GM23338 (cell line): ENCODE results near the gene PWP2. TPM values are rescaled to one million over a fixed set of nuclear protein-coding genes. Genes with fewer than 3 reads are reported as not detected.

Experiments
- ATAC-seq: fragments of 200-7000 bp; cut with Tn5 transposase; 3 replicates; pipeline ENCODE4 v1.9.1; 2020
- DNase-seq: peaks from one replicate; pipeline ENCODE4 v3.0.0-alpha.2; 2015; ENCODE audit warnings: low spot score
- H2AFZ ChIP-seq: fragments of 200-600 bp; sonication (generic); 2 replicates; pipeline ENCODE4 v1.8.0; 2016; ENCODE audit warnings: antibody characterized with exemption, mild to moderate bottlenecking, moderate library complexity
- H3F3A ChIP-seq: fragments of 200-600 bp; sonication (generic); replicated peaks from 2 replicates; pipeline ENCODE4 v1.8.0; 2017; ENCODE audit warnings: antibody characterized with exemption, mixed run types, low read depth
- H3K27ac ChIP-seq: fragments of 200-600 bp; sonication (generic); 2 replicates; pipeline ENCODE4 v1.6.1; 2016; ENCODE audit warnings: low read depth
- H3K27me3 ChIP-seq: fragments of 200-600 bp; sonication (generic); 2 replicates; pipeline ENCODE4 v1.8.0; 2016; ENCODE audit warnings: mild to moderate bottlenecking, mixed run types, moderate library complexity; ENCODE audit not compliant: insufficient read depth
- H3K36me3 ChIP-seq: fragments of 200-600 bp; sonication (generic); 2 replicates; pipeline ENCODE4 v1.8.0; 2016; ENCODE audit warnings: mild to moderate bottlenecking; ENCODE audit not compliant: insufficient read depth
- H3K4me1 ChIP-seq: fragments of 200-600 bp; sonication (generic); 2 replicates; pipeline ENCODE4 v1.8.0; 2016; ENCODE audit warnings: mild to moderate bottlenecking, moderate library complexity; ENCODE audit not compliant: insufficient read depth
- H3K4me2 ChIP-seq: fragments of 200-600 bp; sonication (generic); 2 replicates; pipeline ENCODE4 v1.7.1; 2017; ENCODE audit warnings: mixed run types
- H3K4me3 ChIP-seq: fragments of 200-600 bp; sonication (generic); 2 replicates; pipeline ENCODE4 v1.6.1; 2016; ENCODE audit warnings: mixed run types
- H3K79me2 ChIP-seq: fragments of 200-600 bp; sonication (generic); replicated peaks from 2 replicates; pipeline ENCODE4 v1.8.0; 2017; ENCODE audit warnings: mild to moderate bottlenecking; ENCODE audit not compliant: insufficient read depth
- H3K9me2 ChIP-seq: fragments of 200-600 bp; sonication (generic); 2 replicates; pipeline ENCODE4 v1.8.0; 2017; ENCODE audit not compliant: insufficient read depth
- H4K20me1 ChIP-seq: fragments of 200-600 bp; sonication (generic); replicated peaks from 2 replicates; pipeline ENCODE4 v1.8.0; 2017; ENCODE audit warnings: mild to moderate bottlenecking; ENCODE audit not compliant: insufficient read depth
- H3K27ac Mint-ChIP-seq: 2 replicates; pipeline ENCODE4 v1.8.0; 2020; ENCODE audit warnings: inconsistent platforms, mild to moderate bottlenecking, moderate library complexity, mixed read lengths
- H3K27me3 Mint-ChIP-seq: 3 replicates; pipeline ENCODE4 v1.8.0; 2022; ENCODE audit warnings: low read depth, mild to moderate bottlenecking, moderate library complexity, mixed read lengths, inconsistent platforms; ENCODE audit not compliant: insufficient read depth, poor library complexity
- H3K36me3 Mint-ChIP-seq: 3 replicates; pipeline ENCODE4 v1.8.0; 2021; ENCODE audit warnings: low read depth, mild to moderate bottlenecking, inconsistent platforms, moderate library complexity, mixed read lengths
- H3K4me1 Mint-ChIP-seq: 3 replicates; pipeline ENCODE4 v1.8.0; 2020; ENCODE audit warnings: mild to moderate bottlenecking, inconsistent platforms, mixed read lengths
- H3K4me3 Mint-ChIP-seq: 3 replicates; pipeline ENCODE4 v1.8.0; 2021; ENCODE audit warnings: moderate library complexity, mild to moderate bottlenecking, inconsistent platforms, mixed read lengths
- H3K9me3 Mint-ChIP-seq: 3 replicates; pipeline ENCODE4 v1.8.0; 2020; ENCODE audit warnings: moderate library complexity, mild to moderate bottlenecking, inconsistent platforms, mixed read lengths
- CREB1 ChIP-seq: fragments of 250-450 bp; sonication (Bioruptor Pico); IDR thresholded peaks from 2 replicates; pipeline ENCODE4 v1.5.0; 2020; ENCODE audit warnings: low read depth, mild to moderate bottlenecking, moderate library complexity
- EZH2 ChIP-seq: fragments of 200-600 bp; sonication (generic); IDR thresholded peaks from one replicate; pipeline ENCODE4 v1.8.0; 2017; ENCODE audit warnings: antibody characterized with exemption, mild to moderate bottlenecking, low read depth; ENCODE audit not compliant: unreplicated experiment
- EZH2phosphoT487 ChIP-seq: fragments of 200-600 bp; sonication (generic); IDR thresholded peaks from one replicate; pipeline ENCODE4 v1.8.1; 2018; ENCODE audit warnings: antibody characterized with exemption; ENCODE audit not compliant: unreplicated experiment
- NANOG ChIP-seq: IDR thresholded peaks from 2 replicates; pipeline ENCODE4 v1.6.1; 2016; ENCODE audit warnings: antibody characterized with exemption, borderline replicate concordance
- STAT1 ChIP-seq: IDR thresholded peaks from one replicate; pipeline ENCODE4 v1.6.1; 2016; ENCODE audit warnings: antibody characterized with exemption; ENCODE audit not compliant: unreplicated experiment
- ZNF114 ChIP-seq: fragments of 250-450 bp; sonication (Bioruptor Pico); IDR thresholded peaks from 2 replicates; pipeline ENCODE4 v1.5.0; 2020; ENCODE audit warnings: mild to moderate bottlenecking, moderate library complexity
- polyA plus RNA-seq: library from polyadenylated mRNA; unstranded; fragments of >200 nt; fragmentation: Nextera tagmentation; extraction: Ambion mirVana; gene quantifications from 2 replicates; pipeline ENCODE4 v1.2.1, GENCODE V29; 2016
- total RNA-seq: library from RNA; depleted of rRNA; stranded (reverse); fragments of >200 nt; shearing (Covaris generic); gene quantifications from 2 replicates; pipeline ENCODE4 v1.2.3, GENCODE V29; 2014
- TF ChIP-seq, protein P1 (sequence below), 2 experiments: fragments of 200-600 bp in 1 of 2; sonication (generic) in 1 of 2; conservative IDR thresholded peaks; 2 replicates each; pipeline versions ENCODE4 v1.5.1 to v1.6.1; 2016 to 2017; ENCODE audit warnings: antibody characterized with exemption in 2 of 2, low read depth in 2 of 2, mild to moderate bottlenecking in 2 of 2, moderate library complexity in 1 of 2

Gene PWP2
- total and polyA plus RNA-seq, 2 experiments from 2014 or later: 18.2 to 59.2 TPM

DNA sequence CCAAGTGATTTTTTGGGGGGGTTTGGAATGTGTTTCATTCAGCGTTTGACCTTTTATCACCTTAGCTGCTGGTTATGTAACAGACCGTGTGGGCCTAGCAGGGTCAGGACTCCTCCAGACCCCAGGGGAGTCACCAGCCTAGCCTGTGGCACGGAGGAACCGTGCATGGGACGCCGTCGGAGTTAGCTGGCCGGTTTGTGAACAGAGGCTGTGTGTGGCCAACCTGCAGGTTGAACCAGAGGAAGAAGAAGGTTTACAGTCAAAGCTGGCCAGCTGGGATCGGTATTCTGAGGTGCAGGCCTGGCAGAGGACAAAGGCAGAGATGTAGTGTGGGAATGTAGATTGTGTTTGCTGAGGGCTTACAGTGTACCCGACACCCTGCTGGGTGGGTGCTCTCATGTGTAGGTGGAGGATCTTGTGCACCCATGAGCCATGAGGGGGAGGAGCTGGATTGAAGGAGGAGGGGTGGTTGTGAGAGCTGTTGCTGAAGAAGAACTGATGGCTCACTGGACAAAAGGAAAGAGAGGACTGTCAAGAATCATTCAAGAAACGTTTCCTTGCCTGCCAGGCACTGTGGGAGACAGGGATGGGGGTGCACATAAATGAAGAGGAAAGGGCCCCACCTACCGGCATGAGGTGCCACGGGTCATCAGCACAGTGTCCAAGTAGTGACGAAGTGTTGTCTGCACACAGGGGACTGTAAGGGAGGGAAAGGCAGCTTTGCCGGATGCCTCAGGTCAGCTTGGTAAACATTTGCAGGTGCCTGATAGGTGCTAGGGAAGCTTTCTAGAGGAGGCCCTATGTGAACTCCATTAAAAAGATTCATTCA lies 40.0 kb upstream of the PWP2 start:
- Histone ChIP-seq H3F3A (no peaks in the 10 kb centered on the region), H2AFZ (no peak overlapping the region), H3K27me3 (no peaks in the 10 kb centered on the region), H3K4me3 (no peak overlapping the region), H3K4me2 (no peak overlapping the region), H3K4me1 (no peaks in the 10 kb centered on the region), H3K36me3 (peaks cover 26% of the 10 kb centered on the region), H3K79me2 (peaks cover 20% of the 10 kb centered on the region), H3K9me2 (no peaks in the 10 kb centered on the region), H4K20me1 (peaks cover 6% of the 10 kb centered on the region), H3K27ac (no peak overlapping the region)
- Mint-ChIP-seq H3K4me1 (peaks cover 6% of the 10 kb centered on the region), H3K36me3 (peaks cover 22% of the 10 kb centered on the region), H3K27ac (peak overlapping the region; percentile 57), H3K9me3 (no peaks in the 10 kb centered on the region), H3K4me3 (no peak overlapping the region), H3K27me3 (peaks cover 5% of the 10 kb centered on the region)
- TF ChIP-seq, protein P1, sequence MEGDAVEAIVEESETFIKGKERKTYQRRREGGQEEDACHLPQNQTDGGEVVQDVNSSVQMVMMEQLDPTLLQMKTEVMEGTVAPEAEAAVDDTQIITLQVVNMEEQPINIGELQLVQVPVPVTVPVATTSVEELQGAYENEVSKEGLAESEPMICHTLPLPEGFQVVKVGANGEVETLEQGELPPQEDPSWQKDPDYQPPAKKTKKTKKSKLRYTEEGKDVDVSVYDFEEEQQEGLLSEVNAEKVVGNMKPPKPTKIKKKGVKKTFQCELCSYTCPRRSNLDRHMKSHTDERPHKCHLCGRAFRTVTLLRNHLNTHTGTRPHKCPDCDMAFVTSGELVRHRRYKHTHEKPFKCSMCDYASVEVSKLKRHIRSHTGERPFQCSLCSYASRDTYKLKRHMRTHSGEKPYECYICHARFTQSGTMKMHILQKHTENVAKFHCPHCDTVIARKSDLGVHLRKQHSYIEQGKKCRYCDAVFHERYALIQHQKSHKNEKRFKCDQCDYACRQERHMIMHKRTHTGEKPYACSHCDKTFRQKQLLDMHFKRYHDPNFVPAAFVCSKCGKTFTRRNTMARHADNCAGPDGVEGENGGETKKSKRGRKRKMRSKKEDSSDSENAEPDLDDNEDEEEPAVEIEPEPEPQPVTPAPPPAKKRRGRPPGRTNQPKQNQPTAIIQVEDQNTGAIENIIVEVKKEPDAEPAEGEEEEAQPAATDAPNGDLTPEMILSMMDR (conservative IDR thresholded peaks at IDR 0.05; ENCODE audit: low read depth in 2 of 2): peak in 1 of 2 experiments; percentile 26; a peak in 2 of 4 replicates
- TF ChIP-seq STAT1 (no peak), EZH2phosphoT487 (no peak), EZH2 (no peak), CREB1 (CRISPR knock-in tag) (no peak), NANOG (no peak)
- no peak for DNase-seq
- no peak; the same call in 1 of the 3 replicates for ATAC-seq

DNA sequence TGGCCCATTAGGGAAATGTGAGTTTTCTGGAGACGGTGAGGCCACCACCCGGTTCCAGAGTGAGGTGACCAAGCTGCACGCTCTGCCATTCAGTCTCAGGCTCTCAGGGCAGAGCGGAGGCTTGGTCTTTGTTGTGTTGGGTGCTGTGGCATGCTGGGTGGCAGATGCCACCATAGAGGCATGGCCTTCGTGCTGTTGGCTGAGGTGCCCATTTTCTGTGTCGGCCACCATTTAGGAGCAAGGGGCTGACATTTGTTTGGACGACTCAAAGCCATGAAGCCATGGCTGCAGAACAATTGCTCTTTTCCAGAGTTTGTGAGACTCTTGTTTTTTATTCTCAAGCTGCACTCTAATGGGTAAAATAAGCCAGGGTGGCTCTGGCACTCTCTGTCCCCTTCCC lies 36.8 kb upstream of the PWP2 start:
- ATAC-seq (no peak), DNase-seq (no peak)
- Histone ChIP-seq H4K20me1 (peaks cover 19% of the 10 kb centered on the region), H3K4me1 (no peaks in the 10 kb centered on the region), H3K4me3 (no peak overlapping the region), H3K27ac (no peak overlapping the region), H3K27me3 (no peaks in the 10 kb centered on the region), H3F3A (no peaks in the 10 kb centered on the region), H3K4me2 (no peak overlapping the region), H2AFZ (no peak overlapping the region), H3K9me2 (no peaks in the 10 kb centered on the region), H3K36me3 (peaks cover 12% of the 10 kb centered on the region; the same call in 1 of the 2 replicates), H3K79me2 (peaks cover 19% of the 10 kb centered on the region)
- no peak overlapping the region for H3K27ac Mint-ChIP-seq
- H3K36me3 Mint-ChIP-seq: peaks cover 20% of the 10 kb centered on the region
- H3K4me3 Mint-ChIP-seq: no peak overlapping the region
- peaks cover 3% of the 10 kb centered on the region for H3K27me3 Mint-ChIP-seq
- H3K4me1 Mint-ChIP-seq: peaks cover 6% of the 10 kb centered on the region
- no peak for TF ChIP-seq ZNF114 (CRISPR knock-in tag)
- no peaks in the 10 kb centered on the region for H3K9me3 Mint-ChIP-seq
